ENCODE data around the gene MYO15B.

Gene MYO15B

DNA sequence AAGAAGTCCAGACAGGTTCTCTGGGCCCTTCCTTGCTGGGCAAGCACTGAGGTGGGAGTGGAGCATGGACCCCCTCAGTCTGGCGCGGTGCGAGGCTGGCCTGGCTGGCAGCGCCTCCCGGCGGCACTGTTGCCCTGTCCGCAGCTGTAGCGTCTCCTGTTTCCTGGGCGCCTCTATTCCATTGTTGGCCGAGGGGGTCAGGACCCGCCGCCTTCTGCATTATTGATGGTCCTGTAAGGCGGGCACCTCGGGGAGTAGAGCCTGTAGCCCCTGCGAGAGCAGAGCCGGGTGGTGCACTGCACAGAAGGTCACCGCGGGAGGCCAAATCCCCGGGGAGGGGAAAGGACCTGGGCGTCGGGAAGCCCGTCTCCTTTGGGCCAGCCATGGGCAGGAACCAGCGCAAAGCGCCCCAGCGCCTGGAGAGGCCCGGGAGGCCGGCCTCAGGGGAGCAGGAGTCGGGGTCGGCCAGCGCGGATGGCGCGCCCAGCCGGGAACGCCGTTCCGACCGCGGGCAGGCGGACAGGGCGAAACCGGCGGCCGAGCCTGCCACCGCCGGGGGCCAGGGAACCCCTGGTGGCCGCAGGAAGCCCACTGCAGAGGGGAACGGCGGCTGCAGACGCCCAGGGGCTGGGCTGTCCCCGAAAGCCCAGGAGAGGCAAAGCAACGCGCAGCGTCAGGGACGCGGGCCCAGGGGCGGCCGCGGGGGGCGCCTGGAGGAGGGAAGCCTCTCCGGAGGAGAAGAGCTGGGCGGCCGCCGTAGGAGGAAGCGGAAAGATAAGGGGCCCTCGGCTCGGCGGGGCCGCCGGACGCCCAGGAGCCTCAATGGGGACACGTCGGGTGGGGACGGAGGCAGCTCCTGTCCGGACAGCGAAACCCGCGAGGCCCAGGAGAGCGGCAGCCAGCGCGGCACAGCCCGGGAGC is at the start of gene MYO15B:
MYO15B (plus strand) TSS at position 126 of the 921 bp plus-strand sequence; CDS start at position 384, 258 bp downstream.
- Histone ChIP-seq H3K36me3 (ENCODE audit: low read depth) (no peaks in the 10 kb centered on the region), H3K4me3 (ENCODE audit: severe bottlenecking) (peak within 1 kb of the TSS; percentile 37), H3K27ac (ENCODE audit: poor library complexity, severe bottlenecking) (peak within 1 kb of the TSS; percentile 42), H3K4me1 (ENCODE audit: insufficient read depth, poor library complexity, severe bottlenecking) (no peaks in the 10 kb centered on the region), H3K9me3 (ENCODE audit: severe bottlenecking) (no peaks in the 10 kb centered on the region), H3K27me3 (ENCODE audit: insufficient read depth, poor library complexity, severe bottlenecking) (no peaks in the 10 kb centered on the region)
- DNase-seq (ENCODE audit: low spot score): no peak
- peak; percentile 23; the same call in 2 of the 3 replicates for ATAC-seq (ENCODE audit: low read depth)
- TF ChIP-seq CTCF (IDR thresholded peaks at IDR 0.05; ENCODE audit: poor library complexity, severe bottlenecking): no peak

DNA sequence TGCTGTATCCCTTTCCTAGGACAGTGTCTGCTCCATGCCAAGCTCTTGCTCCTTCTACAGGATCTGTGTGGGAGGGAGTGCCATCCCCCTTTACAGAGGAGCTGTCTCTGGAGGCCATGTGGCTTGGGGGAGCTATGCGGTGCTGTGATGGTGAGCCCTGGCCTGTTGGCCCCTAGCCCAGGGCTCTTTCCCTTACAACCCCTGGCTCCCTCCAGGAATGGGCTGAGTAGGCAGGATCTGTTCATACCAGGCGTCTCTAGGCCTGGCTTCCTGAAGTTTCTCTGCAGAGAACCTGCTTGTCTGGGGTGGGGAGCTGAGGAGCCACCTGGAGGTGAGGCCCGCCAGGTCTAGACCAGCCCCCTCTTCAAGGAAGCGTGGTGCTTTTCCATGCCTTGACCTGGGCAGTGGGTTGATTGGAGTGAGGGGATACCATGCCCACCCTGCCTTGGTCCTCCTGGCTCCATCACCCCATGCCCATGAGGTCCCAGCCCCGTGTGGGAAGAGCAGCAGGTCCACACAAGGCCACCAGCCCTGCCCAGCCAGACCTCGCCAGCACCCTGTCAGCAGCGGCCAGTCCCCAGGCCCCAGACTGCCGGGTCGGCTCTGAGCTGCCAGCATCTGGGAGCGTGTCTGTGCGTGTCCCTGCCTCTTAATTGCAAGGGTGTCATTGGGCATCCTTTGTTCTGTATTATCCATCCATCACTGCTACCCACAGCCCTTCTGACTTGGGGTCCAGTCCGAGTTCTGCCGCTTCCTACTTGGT is 47.5 kb upstream of the MYO15B start:
- no peak overlapping the region for H3K4me3 ChIP-seq (ENCODE audit: severe bottlenecking)
- H3K36me3 ChIP-seq (ENCODE audit: low read depth): no peaks in the 10 kb centered on the region
- no peaks in the 10 kb centered on the region for H3K9me3 ChIP-seq (ENCODE audit: severe bottlenecking)
- ATAC-seq (ENCODE audit: low read depth) (peak; percentile 27; the same call in 2 of the 3 replicates), DNase-seq (ENCODE audit: low spot score) (no peak)
- no peaks in the 10 kb centered on the region for H3K27me3 ChIP-seq (ENCODE audit: insufficient read depth, poor library complexity, severe bottlenecking)
- peaks cover 2% of the 10 kb centered on the region for H3K4me1 ChIP-seq (ENCODE audit: insufficient read depth, poor library complexity, severe bottlenecking)
- no peak overlapping the region for H3K27ac ChIP-seq (ENCODE audit: poor library complexity, severe bottlenecking)
- no peak for TF ChIP-seq CTCF (IDR thresholded peaks at IDR 0.05; ENCODE audit: poor library complexity, severe bottlenecking)

DNA sequence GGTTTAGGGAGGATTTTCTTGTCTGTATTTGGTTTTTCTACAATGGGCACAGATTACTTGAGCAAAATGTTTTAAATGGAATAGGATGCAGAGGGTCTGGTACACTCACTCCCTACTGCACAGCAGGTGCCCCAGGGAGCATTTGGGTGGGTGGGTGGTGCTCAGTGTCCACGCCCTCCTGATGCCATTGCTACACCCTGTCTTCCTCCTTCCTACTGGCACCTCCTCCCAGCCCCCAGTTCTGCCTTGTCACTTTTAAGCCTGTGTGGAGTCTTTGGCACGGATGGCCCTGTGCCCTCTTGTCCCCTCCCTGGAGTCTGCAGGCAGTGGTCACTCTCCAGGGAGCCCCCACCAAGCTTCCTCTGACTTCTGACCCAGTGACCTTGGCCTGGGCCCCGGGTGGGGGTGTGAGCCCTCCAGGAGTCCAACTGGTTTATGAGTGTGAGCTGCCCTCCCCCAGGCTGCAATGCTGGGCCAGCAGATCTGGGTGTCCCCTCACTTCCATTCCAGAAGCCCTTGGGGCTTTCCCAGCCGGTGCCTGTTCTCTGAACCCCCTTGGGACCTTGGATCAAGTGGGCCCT is 46.6 kb upstream of the MYO15B start:
- Histone ChIP-seq H3K27me3 (ENCODE audit: insufficient read depth, poor library complexity, severe bottlenecking) (no peaks in the 10 kb centered on the region), H3K9me3 (ENCODE audit: severe bottlenecking) (no peaks in the 10 kb centered on the region), H3K4me1 (ENCODE audit: insufficient read depth, poor library complexity, severe bottlenecking) (peaks cover 2% of the 10 kb centered on the region), H3K36me3 (ENCODE audit: low read depth) (no peaks in the 10 kb centered on the region), H3K4me3 (ENCODE audit: severe bottlenecking) (no peak overlapping the region), H3K27ac (ENCODE audit: poor library complexity, severe bottlenecking) (no peak overlapping the region)
- ATAC-seq (ENCODE audit: low read depth): no peak
- TF ChIP-seq CTCF (IDR thresholded peaks at IDR 0.05; ENCODE audit: poor library complexity, severe bottlenecking): no peak
- DNase-seq (ENCODE audit: low spot score): no peak

- Histone ChIP-seq H3K4me1 (ENCODE audit: insufficient read depth, poor library complexity, severe bottlenecking) (peaks cover 2% of the 10 kb centered on the region), H3K9me3 (ENCODE audit: severe bottlenecking) (no peaks in the 10 kb centered on the region), H3K36me3 (ENCODE audit: low read depth) (no peaks in the 10 kb centered on the region), H3K27me3 (ENCODE audit: insufficient read depth, poor library complexity, severe bottlenecking) (no peaks in the 10 kb centered on the region), H3K4me3 (ENCODE audit: severe bottlenecking) (no peak overlapping the region), H3K27ac (ENCODE audit: poor library complexity, severe bottlenecking) (no peak overlapping the region)
- no peak for ATAC-seq (ENCODE audit: low read depth)
- no peak for DNase-seq (ENCODE audit: low spot score)
- no peak for TF ChIP-seq CTCF (IDR thresholded peaks at IDR 0.05; ENCODE audit: poor library complexity, severe bottlenecking)
Observed at GRCh38 chr17:75542229-75542628, 45.4 kb upstream of the MYO15B start.

Data from RWPE2 (cell line).